Gastrocnemius medialis (tissue), 4 donors: ENCODE measurements around the gene ITGB2.

Experiments
- POLR2A ChIP-seq, 2 donors: fragments of 450-650 bp; IDR thresholded peaks; one replicate each; pipeline ENCODE4 v1.6.1; 2017; ENCODE audit warnings: antibody characterized with exemption in 2 of 2, mild to moderate bottlenecking in 2 of 2, moderate library complexity in 2 of 2
- TF ChIP-seq, protein P1 (sequence below), 5 experiments: fragments of 450-650 bp in 3 of 5; fragments of 200-600 bp in 2 of 5; sonication (generic) in 2 of 5; IDR thresholded peaks in 4 of 5; conservative IDR thresholded peaks in 1 of 5; 1 replicate in 4 of 5; 2 replicates in 1 of 5; pipeline ENCODE4 v1.5.1; 2016 to 2019; ENCODE audit warnings: antibody characterized with exemption in 5 of 5, mild to moderate bottlenecking in 3 of 5, moderate library complexity in 3 of 5

DNA sequence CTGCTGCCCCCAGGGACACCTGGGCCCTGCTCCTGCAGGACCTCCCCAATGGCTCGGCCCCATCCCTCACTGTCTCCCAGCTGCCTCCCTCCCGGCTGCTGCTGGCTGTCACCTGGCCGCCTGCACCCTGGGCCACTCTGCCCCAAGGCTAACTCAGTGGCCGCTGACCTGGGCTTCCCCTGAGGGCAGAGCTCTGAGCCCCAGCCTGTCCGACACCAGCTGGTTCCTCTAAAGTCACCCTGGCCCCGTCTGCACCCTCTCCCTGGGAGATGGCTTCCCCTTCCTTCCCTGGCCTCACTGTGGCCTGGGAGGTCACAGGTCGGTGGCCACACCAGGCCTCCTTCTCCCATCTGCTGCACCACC is 15.0 kb downstream of the ITGB2 start:
- TF ChIP-seq, protein P1, sequence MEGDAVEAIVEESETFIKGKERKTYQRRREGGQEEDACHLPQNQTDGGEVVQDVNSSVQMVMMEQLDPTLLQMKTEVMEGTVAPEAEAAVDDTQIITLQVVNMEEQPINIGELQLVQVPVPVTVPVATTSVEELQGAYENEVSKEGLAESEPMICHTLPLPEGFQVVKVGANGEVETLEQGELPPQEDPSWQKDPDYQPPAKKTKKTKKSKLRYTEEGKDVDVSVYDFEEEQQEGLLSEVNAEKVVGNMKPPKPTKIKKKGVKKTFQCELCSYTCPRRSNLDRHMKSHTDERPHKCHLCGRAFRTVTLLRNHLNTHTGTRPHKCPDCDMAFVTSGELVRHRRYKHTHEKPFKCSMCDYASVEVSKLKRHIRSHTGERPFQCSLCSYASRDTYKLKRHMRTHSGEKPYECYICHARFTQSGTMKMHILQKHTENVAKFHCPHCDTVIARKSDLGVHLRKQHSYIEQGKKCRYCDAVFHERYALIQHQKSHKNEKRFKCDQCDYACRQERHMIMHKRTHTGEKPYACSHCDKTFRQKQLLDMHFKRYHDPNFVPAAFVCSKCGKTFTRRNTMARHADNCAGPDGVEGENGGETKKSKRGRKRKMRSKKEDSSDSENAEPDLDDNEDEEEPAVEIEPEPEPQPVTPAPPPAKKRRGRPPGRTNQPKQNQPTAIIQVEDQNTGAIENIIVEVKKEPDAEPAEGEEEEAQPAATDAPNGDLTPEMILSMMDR (IDR thresholded peaks at IDR 0.05 in 4 of 5, conservative IDR thresholded peaks at IDR 0.05 in 1 of 5), result no peak
- TF ChIP-seq POLR2A (IDR thresholded peaks at IDR 0.05), result no peak
